SU-DHL-6 (cell line): ENCODE data around the gene KRTAP5-6.
A peak's percentile ranks its signal among the peaks of the same experiment; 100 is the strongest.

Experiments
- H2AFZ ChIP-seq: fragments of 200-600 bp; sonication (generic); 2 replicates; pipeline ENCODE4 v1.6.1; 2014; ENCODE audit warnings: low read depth, mild to moderate bottlenecking, moderate library complexity, mixed read lengths, antibody characterized with exemption, low read length; ENCODE audit not compliant: severe bottlenecking
- H3F3A ChIP-seq: fragments of 200-600 bp; shearing (Covaris generic); 2 replicates; pipeline ENCODE4 v1.6.0; 2016; ENCODE audit warnings: antibody characterized with exemption, mild to moderate bottlenecking; ENCODE audit not compliant: insufficient read depth
- H3K27ac ChIP-seq: fragments of 200-600 bp; sonication (generic); 2 replicates; pipeline ENCODE4 v1.5.1; 2016; ENCODE audit warnings: low read depth, mild to moderate bottlenecking, low read length, moderate library complexity, mixed read lengths
- H3K27me3 ChIP-seq: fragments of 200-600 bp; sonication (generic), shearing (Covaris generic); 2 replicates; pipeline ENCODE4 v1.6.0; 2014; ENCODE audit warnings: mild to moderate bottlenecking, low read length
- H3K36me3 ChIP-seq: fragments of 200-600 bp; sonication (generic); 2 replicates; pipeline ENCODE4 v1.6.1; 2014; ENCODE audit warnings: mild to moderate bottlenecking, low read length, mixed read lengths
- H3K4me2 ChIP-seq: fragments of 300-600, 200-600 bp; shearing (Covaris generic), sonication (generic); 2 replicates; pipeline ENCODE4 v1.6.0; 2014; ENCODE audit warnings: low read length, low read depth, mild to moderate bottlenecking; ENCODE audit not compliant: poor library complexity, severe bottlenecking
- H3K4me3 ChIP-seq: fragments of 200-600 bp; sonication (generic); 2 replicates; pipeline ENCODE4 v1.5.1; 2014; ENCODE audit warnings: antibody characterized with exemption, low read length, mild to moderate bottlenecking, mixed read lengths; ENCODE audit not compliant: insufficient read depth, poor library complexity, severe bottlenecking
- H3K79me2 ChIP-seq: fragments of 200-600 bp; sonication (generic); 2 replicates; pipeline ENCODE4 v1.6.1; 2014; ENCODE audit warnings: mild to moderate bottlenecking, low read length, moderate library complexity; ENCODE audit not compliant: insufficient read depth
- H3K9ac ChIP-seq: fragments of 200-600 bp; sonication (generic); 2 replicates; pipeline ENCODE4 v1.7.0; 2014; ENCODE audit warnings: mild to moderate bottlenecking, low read length
- H3K9me2 ChIP-seq: fragments of 200-600 bp; sonication (generic); replicated peaks from 2 replicates; pipeline ENCODE4 v1.6.1; 2014; ENCODE audit warnings: low read length; ENCODE audit not compliant: insufficient read depth
- H3K9me3 ChIP-seq: fragments of 200-600 bp; sonication (generic); 2 replicates; pipeline ENCODE4 v1.6.1; 2014; ENCODE audit warnings: low read length, mixed read lengths; ENCODE audit not compliant: insufficient read depth
- H4K20me1 ChIP-seq: fragments of 200-600 bp; sonication (generic); 2 replicates; pipeline ENCODE4 v1.6.1; 2014; ENCODE audit warnings: low read depth, mild to moderate bottlenecking, antibody characterized with exemption, low read length, moderate library complexity, mixed read lengths
- CTCF ChIP-seq: fragments of 200-600 bp; sonication (generic); IDR thresholded peaks from one replicate; pipeline ENCODE4 v1.5.1; 2017; ENCODE audit warnings: antibody characterized with exemption, mild to moderate bottlenecking, low read length, moderate library complexity; ENCODE audit not compliant: insufficient read depth, poor library complexity, severe bottlenecking
- EZH2phosphoT487 ChIP-seq: fragments of 200-600 bp; sonication (generic), shearing (Covaris generic); conservative IDR thresholded peaks from 2 replicates; pipeline ENCODE4 v1.6.1; 2018; ENCODE audit warnings: mild to moderate bottlenecking, antibody characterized with exemption, low read length, moderate library complexity, mixed read lengths

The KRTAP5-6 gene

GRCh38 chr11:1691878-1692707, 4.9 kb upstream of the KRTAP5-6 start:
- H3K27me3 ChIP-seq, result no peaks in the 10 kb centered on the region

GRCh38 chr11:1692708-1693326, 4.2 kb upstream of the KRTAP5-6 start:
- Histone ChIP-seq H3K27ac (no peak overlapping the region), H3K36me3 (no peaks in the 10 kb centered on the region), H3K9ac (no peak overlapping the region), H3K4me3 (no peak overlapping the region), H3K9me2 (no peaks in the 10 kb centered on the region), H3K79me2 (no peaks in the 10 kb centered on the region), H2AFZ (no peak overlapping the region), H3K27me3 (no peaks in the 10 kb centered on the region), H3K9me3 (no peaks in the 10 kb centered on the region), H4K20me1 (no peaks in the 10 kb centered on the region), H3F3A (no peaks in the 10 kb centered on the region), H3K4me2 (no peak overlapping the region)
- TF ChIP-seq CTCF, result no peak
- TF ChIP-seq EZH2phosphoT487, result no peak

More at GRCh38 chr11:1691878-1692707, 4.9 kb upstream of the KRTAP5-6 start:
- Histone ChIP-seq H3K36me3 (no peaks in the 10 kb centered on the region), H3K9ac (no peak overlapping the region), H3F3A (no peaks in the 10 kb centered on the region), H3K27ac (no peak overlapping the region), H3K9me3 (no peaks in the 10 kb centered on the region), H2AFZ (no peak overlapping the region), H3K4me3 (no peak overlapping the region), H3K9me2 (no peaks in the 10 kb centered on the region), H4K20me1 (no peaks in the 10 kb centered on the region), H3K79me2 (no peaks in the 10 kb centered on the region), H3K4me2 (no peak overlapping the region)
- TF ChIP-seq EZH2phosphoT487, result no peak
- no peak for TF ChIP-seq CTCF

GRCh38 chr11:1693327-1694063, 3.5 kb upstream of the KRTAP5-6 start:
- no peak overlapping the region for H3K4me2 ChIP-seq
- H3K27ac ChIP-seq, result no peak overlapping the region
- H2AFZ ChIP-seq, result no peak overlapping the region
- no peak overlapping the region for H3K4me3 ChIP-seq
- H3K9me3 ChIP-seq, result no peaks in the 10 kb centered on the region
- no peaks in the 10 kb centered on the region for H3K27me3 ChIP-seq
- peak; percentile 99 for TF ChIP-seq CTCF
- no peak for TF ChIP-seq EZH2phosphoT487
- no peaks in the 10 kb centered on the region for H3K36me3 ChIP-seq
- H3F3A ChIP-seq, result no peaks in the 10 kb centered on the region
- no peaks in the 10 kb centered on the region for H3K9me2 ChIP-seq
- H4K20me1 ChIP-seq, result no peaks in the 10 kb centered on the region
- H3K79me2 ChIP-seq, result no peaks in the 10 kb centered on the region
- H3K9ac ChIP-seq, result no peak overlapping the region
